K562 (cell line): ENCODE data around the gene DNAH10. TPM values are rescaled to one million over a fixed set of nuclear protein-coding genes. Genes with fewer than 3 reads are reported as not detected.

Experiments used
- ATAC-seq: fragments of 200-7000 bp; cut with Tn5 transposase; 3 replicates; pipeline ENCODE4 v1.9.1; 2020; ENCODE audit warnings: moderate library complexity
- BruUV-seq: library from RNA; stranded (reverse); fragments of 400-500 nt; replicated peaks from 2 replicates; lab custom pipeline; 2021; lab: Mats Ljungman, UMichigan
- CTCF ChIA-PET: fragments of 300-600 bp; formaldehyde crosslinking; extraction: SDS; loops from one replicate; lab custom pipeline; 2021; ENCODE audit warnings: low intra/inter-chr PET ratio; lab: Yijun Ruan, JAX
- POLR2A ChIA-PET: fragments of 300-600, 350-650 bp; sonication (Branson Sonifier 250); formaldehyde crosslinking; extraction: SDS; loops from one replicate; lab custom pipeline; 2021; ENCODE audit warnings: antibody characterized with exemption, inconsistent platforms; lab: Yijun Ruan, JAX
- DNase-seq, 4 experiments: peaks; one replicate each; pipeline versions ENCODE4 v3.0.0 to v3.0.0-alpha.2; 2011 to 2018; ENCODE audit warnings: low spot score in 3 of 4, mixed read lengths in 3 of 4; ENCODE audit errors: extremely low read depth in 1 of 4
- FAIRE-seq: peaks from 2 replicates; lab custom pipeline; 2011; peaks lifted over from hg19 to GRCh38; lab: Jason Lieb, UNC
- H2AFZ ChIP-seq: 2 replicates; pipeline ENCODE4 v1.6.0; 2011; ENCODE audit warnings: low read depth, low read length, control low read depth, inconsistent platforms
- H3K27ac ChIP-seq: fragments of 200-600 bp; 3 replicates; pipeline ENCODE4 v1.8.0; 2011; ENCODE audit warnings: low read depth, mild to moderate bottlenecking, control low read depth, inconsistent platforms, low read length, moderate library complexity, mixed read lengths; ENCODE audit errors: extremely low read depth
- H3K27me3 ChIP-seq, 2 experiments: fragments of 300-600 bp in 1 of 2; 2 replicates in 1 of 2; 3 replicates in 1 of 2; pipeline versions ENCODE4 v1.6.0 to v1.8.0; 2011; ENCODE audit warnings: inconsistent platforms in 2 of 2, low read length in 2 of 2, mild to moderate bottlenecking in 1 of 2, mixed read lengths in 1 of 2, moderate library complexity in 1 of 2; ENCODE audit not compliant: control insufficient read depth in 2 of 2, insufficient read depth in 2 of 2
- H3K36me3 ChIP-seq: fragments of 300-600 bp; 3 replicates; pipeline ENCODE4 v1.8.0; 2011; ENCODE audit warnings: mild to moderate bottlenecking, low read length, inconsistent platforms; ENCODE audit not compliant: control insufficient read depth, insufficient read depth
- H3K4me1 ChIP-seq, 2 experiments: fragments of 200-600 bp in 1 of 2; replicated peaks in 1 of 2; 2 replicates in 1 of 2; 3 replicates in 1 of 2; pipeline versions ENCODE4 v1.5.1 to v1.8.0; 2011; ENCODE audit warnings: inconsistent platforms in 2 of 2, low read length in 2 of 2, mild to moderate bottlenecking in 1 of 2, mixed read lengths in 1 of 2, moderate library complexity in 1 of 2; ENCODE audit not compliant: control insufficient read depth in 2 of 2, insufficient read depth in 2 of 2
- H3K4me2 ChIP-seq: 2 replicates; pipeline ENCODE4 v1.6.1; 2011; ENCODE audit warnings: low read length, control low read depth, inconsistent platforms, mixed read lengths; ENCODE audit not compliant: insufficient read depth
- H3K4me3 ChIP-seq: fragments of 200-600 bp; sonication (generic), shearing (Covaris generic); 2 replicates; pipeline ENCODE4 v1.5.1; 2016; ENCODE audit warnings: control low read depth, inconsistent platforms
- H3K79me2 ChIP-seq: fragments of 200-600 bp; 3 replicates; pipeline ENCODE4 v1.8.0; 2011; ENCODE audit warnings: low read length, inconsistent platforms; ENCODE audit not compliant: control insufficient read depth, insufficient read depth
- H3K9ac ChIP-seq, 2 experiments: 2 replicates each; pipeline versions ENCODE4 v1.6.0 to v1.6.1; 2011; ENCODE audit warnings: low read depth in 2 of 2, low read length in 2 of 2, control low read depth in 1 of 2, inconsistent platforms in 1 of 2, mild to moderate bottlenecking in 1 of 2, mixed read lengths in 1 of 2; ENCODE audit not compliant: insufficient read depth in 1 of 2
- H3K9me1 ChIP-seq: one replicate; pipeline ENCODE4 v1.6.0; 2011; ENCODE audit warnings: inconsistent platforms, mild to moderate bottlenecking, low read length, moderate library complexity; ENCODE audit not compliant: control insufficient read depth, insufficient read depth
- H3K9me3 ChIP-seq: replicated peaks from 2 replicates; pipeline ENCODE4 v1.5.1; 2011; ENCODE audit warnings: low read depth, low read length, inconsistent platforms; ENCODE audit not compliant: control insufficient read depth, insufficient read depth
- H4K20me1 ChIP-seq: replicated peaks from 2 replicates; pipeline ENCODE4 v1.6.1; 2011; ENCODE audit warnings: low read length, inconsistent platforms, mixed read lengths; ENCODE audit not compliant: control insufficient read depth, insufficient read depth
- E2F1 ChIP-seq: sonication (generic); formaldehyde crosslinking; IDR thresholded peaks from 2 replicates; pipeline ENCODE4 v1.8.1; 2023; ENCODE audit warnings: mild to moderate bottlenecking, missing genetic modification reagents, moderate library complexity
- MYBL2 ChIP-seq, 2 experiments: fragments of 450-650 bp in 1 of 2; sonication (generic) in 1 of 2; formaldehyde crosslinking in 1 of 2; IDR thresholded peaks; 2 replicates each; pipeline versions ENCODE4 v1.6.1 to v1.8.1; 2017 to 2022; ENCODE audit warnings: borderline replicate concordance in 1 of 2, inconsistent platforms in 1 of 2, low read depth in 1 of 2, mild to moderate bottlenecking in 1 of 2, missing genetic modification reagents in 1 of 2, moderate library complexity in 1 of 2
- ZFP30 ChIP-seq: fragments of 250-450 bp; sonication (Bioruptor Pico); IDR thresholded peaks from 2 replicates; pipeline ENCODE4 v1.8.0; 2022; ENCODE audit warnings: moderate library complexity, mild to moderate bottlenecking, inconsistent platforms, borderline replicate concordance
- ZNF384 ChIP-seq: IDR thresholded peaks from 2 replicates; pipeline ENCODE4 v1.6.1; 2012; ENCODE audit warnings: low read depth, low read length, improper control_type of control experiment
- WGBS: fragments of 100-300 bp; shearing (Covaris generic); methylation state at CpG from one replicate; pipeline ENCODE4 v1.1.6; 2016; ENCODE audit warnings: low coverage, mixed read lengths; ENCODE audit not compliant: insufficient coverage; ENCODE audit errors: missing lambda C conversion rate; 5-methylcytosine and 5-hydroxymethylcytosine counted together
- in situ Hi-C: fragments of 300-500 bp; cut with MboI; formaldehyde crosslinking; loops from 4 replicates; pipeline ENCODE4 v1.15.0; 2018; ENCODE audit warnings: inconsistent platforms, mixed read lengths
- intact Hi-C: fragments of 100-400 bp; cut with micrococcal nuclease; formaldehyde crosslinking; loops from 2 replicates; pipeline ENCODE4 v1.14.2; 2022
- polyA plus RNA-seq, 8 experiments: library from polyadenylated mRNA; depleted of rRNA in 4 of 8; stranded (reverse) in 5 of 8; unstranded in 3 of 8; fragments of >200 nt; fragmentation: Nextera tagmentation in 2 of 8; fragmentation: Illumina TruSeq in 1 of 8; extraction: Ambion mirVana in 2 of 8; extraction: Trizol in 1 of 8; gene quantifications; 2 replicates each; pipeline versions ENCODE4 v1.2.1 to v1.2.3, GENCODE V29; 2011 to 2014; ENCODE audit warnings: inconsistent platforms in 1 of 8, missing spikeins in 1 of 8
- total RNA-seq, 7 experiments: library from RNA; depleted of rRNA in 6 of 7; stranded (reverse); fragments of >200 nt in 6 of 7; fragmentation: Illumina TruSeq in 2 of 7; extraction: Trizol in 2 of 7; gene quantifications; 2 replicates each; pipeline versions ENCODE4 v1.2.1 to v1.2.3, GENCODE V29; 2011 to 2021; ENCODE audit warnings: low replicate concordance in 1 of 7
- TF ChIP-seq, protein P1 (sequence below), 2 experiments: fragments of 450-650 bp; formaldehyde crosslinking in 1 of 2; IDR thresholded peaks; 2 replicates each; pipeline versions ENCODE4 v1.4.0 to v1.6.1; 2014 to 2020; ENCODE audit warnings: mild to moderate bottlenecking in 2 of 2, borderline replicate concordance in 1 of 2, low read depth in 1 of 2
- TF ChIP-seq, protein P2 (sequence below): fragments of 250-450 bp; sonication (Bioruptor Pico); IDR thresholded peaks from 2 replicates; pipeline ENCODE4 v1.8.0; 2021; ENCODE audit warnings: moderate library complexity, mild to moderate bottlenecking, inconsistent platforms
- TF ChIP-seq, protein P3 (sequence below): sonication (generic); formaldehyde crosslinking; IDR thresholded peaks from 2 replicates; pipeline ENCODE4 v1.8.1; 2023; ENCODE audit warnings: mild to moderate bottlenecking, missing genetic modification reagents

DNAH10 gene
- total and polyA plus RNA-seq, 9 of the 15 experiments (the other 6 are each of a cell fraction or from before 2014, with no cell fraction given), result 0.01 to 0.06 (median 0.04) TPM; not detected in 1

DNA sequence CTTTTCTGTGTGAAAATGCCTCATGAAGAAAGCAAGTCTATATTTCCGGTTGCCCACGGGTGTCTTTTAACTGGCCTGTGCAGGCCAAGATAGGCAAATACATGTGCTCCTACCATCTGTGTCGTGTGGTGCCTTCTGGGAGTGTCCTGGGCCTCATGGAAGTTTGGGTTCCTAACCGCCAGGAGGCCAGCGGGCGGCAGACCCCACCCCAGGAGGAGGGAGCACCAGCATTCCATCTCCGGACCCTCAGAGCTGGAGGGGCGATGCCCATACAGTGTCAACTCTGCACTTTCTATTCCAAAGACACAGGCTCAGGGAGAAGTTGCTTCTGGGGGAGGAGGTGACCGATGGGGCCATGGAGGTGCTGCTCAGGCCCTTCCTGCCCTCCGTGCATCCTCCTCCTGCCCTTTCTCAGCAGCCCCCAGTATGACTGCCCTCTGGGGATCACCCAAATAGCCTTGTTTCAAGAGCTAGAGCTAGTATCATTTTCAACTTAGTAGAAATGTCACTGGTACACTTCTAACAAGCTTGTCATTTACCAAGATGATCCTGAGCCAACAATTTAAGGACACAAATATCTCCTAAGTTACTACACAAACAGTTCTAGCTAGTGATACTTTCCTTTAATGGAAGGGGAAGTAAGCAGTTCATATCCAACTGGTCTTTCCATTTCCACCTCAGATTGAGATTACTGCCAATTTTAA lies 192.7 kb downstream of the DNAH10 start:
- POLR2A ChIA-PET, result interaction anchor here (1.3 to 3.6 kb wide), 3 partner anchors 10 to 15 kb away, joined by 4 to 16 read pairs (median 6); no protein-coding TSS in a partner anchor
- intact Hi-C loops (no loop called here), in situ Hi-C loops (no loop called here)
- Histone ChIP-seq H3K9me1 (no peaks in the 10 kb centered on the region), H3K27me3 (no peaks in the 10 kb centered on the region), H2AFZ (no peak overlapping the region), H3K27ac (no peak overlapping the region), H3K4me1 (peaks cover 2 to 4% of the 10 kb centered on the region in 2 experiments; a peak in 2 of 5 replicates), H3K4me3 (no peak overlapping the region), H4K20me1 (no peaks in the 10 kb centered on the region), H3K9me3 (no peaks in the 10 kb centered on the region), H3K36me3 (no peaks in the 10 kb centered on the region), H3K79me2 (no peaks in the 10 kb centered on the region), H3K9ac (no peak overlapping the region), H3K4me2 (no peak overlapping the region)
- peak; percentile 46 for FAIRE-seq
- no peak for DNase-seq
- no peak for ATAC-seq
- BruUV-seq, result no TSS peak
- CTCF ChIA-PET, result no interaction called here
- 39% methylated on average over 9 of the region's 10 CpGs for WGBS
- TF ChIP-seq ZFP30 (CRISPR knock-in tag), result no peak
- TF ChIP-seq, protein P1, sequence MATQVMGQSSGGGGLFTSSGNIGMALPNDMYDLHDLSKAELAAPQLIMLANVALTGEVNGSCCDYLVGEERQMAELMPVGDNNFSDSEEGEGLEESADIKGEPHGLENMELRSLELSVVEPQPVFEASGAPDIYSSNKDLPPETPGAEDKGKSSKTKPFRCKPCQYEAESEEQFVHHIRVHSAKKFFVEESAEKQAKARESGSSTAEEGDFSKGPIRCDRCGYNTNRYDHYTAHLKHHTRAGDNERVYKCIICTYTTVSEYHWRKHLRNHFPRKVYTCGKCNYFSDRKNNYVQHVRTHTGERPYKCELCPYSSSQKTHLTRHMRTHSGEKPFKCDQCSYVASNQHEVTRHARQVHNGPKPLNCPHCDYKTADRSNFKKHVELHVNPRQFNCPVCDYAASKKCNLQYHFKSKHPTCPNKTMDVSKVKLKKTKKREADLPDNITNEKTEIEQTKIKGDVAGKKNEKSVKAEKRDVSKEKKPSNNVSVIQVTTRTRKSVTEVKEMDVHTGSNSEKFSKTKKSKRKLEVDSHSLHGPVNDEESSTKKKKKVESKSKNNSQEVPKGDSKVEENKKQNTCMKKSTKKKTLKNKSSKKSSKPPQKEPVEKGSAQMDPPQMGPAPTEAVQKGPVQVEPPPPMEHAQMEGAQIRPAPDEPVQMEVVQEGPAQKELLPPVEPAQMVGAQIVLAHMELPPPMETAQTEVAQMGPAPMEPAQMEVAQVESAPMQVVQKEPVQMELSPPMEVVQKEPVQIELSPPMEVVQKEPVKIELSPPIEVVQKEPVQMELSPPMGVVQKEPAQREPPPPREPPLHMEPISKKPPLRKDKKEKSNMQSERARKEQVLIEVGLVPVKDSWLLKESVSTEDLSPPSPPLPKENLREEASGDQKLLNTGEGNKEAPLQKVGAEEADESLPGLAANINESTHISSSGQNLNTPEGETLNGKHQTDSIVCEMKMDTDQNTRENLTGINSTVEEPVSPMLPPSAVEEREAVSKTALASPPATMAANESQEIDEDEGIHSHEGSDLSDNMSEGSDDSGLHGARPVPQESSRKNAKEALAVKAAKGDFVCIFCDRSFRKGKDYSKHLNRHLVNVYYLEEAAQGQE (IDR thresholded peaks at IDR 0.05; ENCODE audit: borderline replicate concordance), result no peak
- TF ChIP-seq, protein P1 (CRISPR knock-in tag; IDR thresholded peaks at IDR 0.05; ENCODE audit: low read depth), result no peak
- TF ChIP-seq, protein P2, sequence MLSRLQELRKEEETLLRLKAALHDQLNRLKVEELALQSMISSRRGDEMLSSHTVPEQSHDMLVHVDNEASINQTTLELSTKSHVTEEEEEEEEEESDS, result no peak
- no peak for TF ChIP-seq E2F1 (CRISPR knock-in tag)
- TF ChIP-seq MYBL2 (IDR thresholded peaks at IDR 0.05; ENCODE audit: low read depth), result no peak
- TF ChIP-seq MYBL2 (CRISPR knock-in tag; IDR thresholded peaks at IDR 0.05; ENCODE audit: borderline replicate concordance), result no peak
- TF ChIP-seq, protein P3, sequence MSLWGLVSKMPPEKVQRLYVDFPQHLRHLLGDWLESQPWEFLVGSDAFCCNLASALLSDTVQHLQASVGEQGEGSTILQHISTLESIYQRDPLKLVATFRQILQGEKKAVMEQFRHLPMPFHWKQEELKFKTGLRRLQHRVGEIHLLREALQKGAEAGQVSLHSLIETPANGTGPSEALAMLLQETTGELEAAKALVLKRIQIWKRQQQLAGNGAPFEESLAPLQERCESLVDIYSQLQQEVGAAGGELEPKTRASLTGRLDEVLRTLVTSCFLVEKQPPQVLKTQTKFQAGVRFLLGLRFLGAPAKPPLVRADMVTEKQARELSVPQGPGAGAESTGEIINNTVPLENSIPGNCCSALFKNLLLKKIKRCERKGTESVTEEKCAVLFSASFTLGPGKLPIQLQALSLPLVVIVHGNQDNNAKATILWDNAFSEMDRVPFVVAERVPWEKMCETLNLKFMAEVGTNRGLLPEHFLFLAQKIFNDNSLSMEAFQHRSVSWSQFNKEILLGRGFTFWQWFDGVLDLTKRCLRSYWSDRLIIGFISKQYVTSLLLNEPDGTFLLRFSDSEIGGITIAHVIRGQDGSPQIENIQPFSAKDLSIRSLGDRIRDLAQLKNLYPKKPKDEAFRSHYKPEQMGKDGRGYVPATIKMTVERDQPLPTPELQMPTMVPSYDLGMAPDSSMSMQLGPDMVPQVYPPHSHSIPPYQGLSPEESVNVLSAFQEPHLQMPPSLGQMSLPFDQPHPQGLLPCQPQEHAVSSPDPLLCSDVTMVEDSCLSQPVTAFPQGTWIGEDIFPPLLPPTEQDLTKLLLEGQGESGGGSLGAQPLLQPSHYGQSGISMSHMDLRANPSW, result no peak
- no peak for TF ChIP-seq ZNF384
